ENCODE results near the gene OMG.

Gene OMG

DNA sequence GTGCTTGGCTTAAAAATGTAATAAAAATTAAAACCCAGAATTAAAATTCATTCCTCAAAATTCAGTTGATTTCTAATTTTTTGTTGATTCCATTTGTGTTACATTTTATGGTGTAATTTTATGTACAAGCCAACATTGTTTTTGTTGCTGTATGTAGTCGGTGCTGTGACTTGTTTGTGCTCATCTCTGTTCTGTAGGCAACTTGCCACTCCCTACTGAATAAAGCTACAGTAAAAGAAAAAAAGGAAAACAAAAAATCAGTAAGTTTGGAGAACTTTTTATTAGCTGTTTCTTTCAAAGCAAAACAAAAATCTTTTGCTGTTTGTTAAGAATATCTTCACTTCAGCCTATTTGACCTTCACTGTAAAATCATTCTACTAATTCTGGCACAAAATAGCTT lies 44.3 kb downstream of the OMG start:
- peaks cover 11% of the 10 kb centered on the region for H3K4me1 ChIP-seq (ENCODE audit: insufficient read depth, low read length, severe bottlenecking)
- H3K4me2 ChIP-seq (ENCODE audit: low read length), result no peak overlapping the region
- no peaks in the 10 kb centered on the region for H3K9me3 ChIP-seq (ENCODE audit: low read length)
- H3F3A ChIP-seq (ENCODE audit: insufficient read depth, low read length), result no peaks in the 10 kb centered on the region
- no peak overlapping the region for H3K27ac ChIP-seq (ENCODE audit: low read depth, low read length, poor library complexity, severe bottlenecking)
- H4K20me1 ChIP-seq (ENCODE audit: insufficient read depth, low read length), result no peaks in the 10 kb centered on the region
- H3K27me3 ChIP-seq (ENCODE audit: insufficient read depth, low read length), result no peaks in the 10 kb centered on the region
- no peak overlapping the region for H3K9ac ChIP-seq (ENCODE audit: low read length)
- no peaks in the 10 kb centered on the region for H3K9me2 ChIP-seq (ENCODE audit: low read depth, low read length)
- H3K36me3 ChIP-seq (ENCODE audit: insufficient read depth, low read length), result peaks cover 5% of the 10 kb centered on the region; the same call in 1 of the 2 replicates
- no peaks in the 10 kb centered on the region for H3K79me2 ChIP-seq (ENCODE audit: insufficient read depth, low read length)
- no peak overlapping the region for H2AFZ ChIP-seq (ENCODE audit: low read length)
- TF ChIP-seq, protein P1, sequence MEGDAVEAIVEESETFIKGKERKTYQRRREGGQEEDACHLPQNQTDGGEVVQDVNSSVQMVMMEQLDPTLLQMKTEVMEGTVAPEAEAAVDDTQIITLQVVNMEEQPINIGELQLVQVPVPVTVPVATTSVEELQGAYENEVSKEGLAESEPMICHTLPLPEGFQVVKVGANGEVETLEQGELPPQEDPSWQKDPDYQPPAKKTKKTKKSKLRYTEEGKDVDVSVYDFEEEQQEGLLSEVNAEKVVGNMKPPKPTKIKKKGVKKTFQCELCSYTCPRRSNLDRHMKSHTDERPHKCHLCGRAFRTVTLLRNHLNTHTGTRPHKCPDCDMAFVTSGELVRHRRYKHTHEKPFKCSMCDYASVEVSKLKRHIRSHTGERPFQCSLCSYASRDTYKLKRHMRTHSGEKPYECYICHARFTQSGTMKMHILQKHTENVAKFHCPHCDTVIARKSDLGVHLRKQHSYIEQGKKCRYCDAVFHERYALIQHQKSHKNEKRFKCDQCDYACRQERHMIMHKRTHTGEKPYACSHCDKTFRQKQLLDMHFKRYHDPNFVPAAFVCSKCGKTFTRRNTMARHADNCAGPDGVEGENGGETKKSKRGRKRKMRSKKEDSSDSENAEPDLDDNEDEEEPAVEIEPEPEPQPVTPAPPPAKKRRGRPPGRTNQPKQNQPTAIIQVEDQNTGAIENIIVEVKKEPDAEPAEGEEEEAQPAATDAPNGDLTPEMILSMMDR (IDR thresholded peaks at IDR 0.05; ENCODE audit: low read length), result no peak
- no peak for TF ChIP-seq EZH2 (IDR thresholded peaks at IDR 0.05; ENCODE audit: borderline replicate concordance, low read length)
- no peak overlapping the region for H3K4me3 ChIP-seq (ENCODE audit: low read depth, low read length, poor library complexity, severe bottlenecking)

DNA sequence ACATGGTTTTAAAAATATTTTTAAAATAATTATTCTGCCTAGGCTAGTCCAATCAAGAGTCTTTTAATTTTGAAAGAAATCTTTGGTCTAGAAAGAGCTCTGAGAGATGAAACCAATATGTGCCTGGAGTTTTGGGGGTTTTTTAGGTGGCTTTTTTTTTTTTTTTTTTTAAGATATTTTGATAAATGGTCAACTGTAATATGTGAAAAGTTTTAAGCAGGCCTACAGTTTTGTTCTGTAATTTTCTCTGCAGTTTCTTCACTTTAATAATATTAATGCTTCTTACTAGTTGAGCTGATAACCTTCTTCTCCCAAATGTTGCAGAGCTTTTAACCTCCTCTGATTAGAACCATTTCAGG lies 45.1 kb downstream of the OMG start:
- TF ChIP-seq, protein P1 (IDR thresholded peaks at IDR 0.05; ENCODE audit: low read length), result no peak
- no peak for TF ChIP-seq EZH2 (IDR thresholded peaks at IDR 0.05; ENCODE audit: borderline replicate concordance, low read length)
- H3K4me3 ChIP-seq (ENCODE audit: low read depth, low read length, poor library complexity, severe bottlenecking), result no peak overlapping the region

DNA sequence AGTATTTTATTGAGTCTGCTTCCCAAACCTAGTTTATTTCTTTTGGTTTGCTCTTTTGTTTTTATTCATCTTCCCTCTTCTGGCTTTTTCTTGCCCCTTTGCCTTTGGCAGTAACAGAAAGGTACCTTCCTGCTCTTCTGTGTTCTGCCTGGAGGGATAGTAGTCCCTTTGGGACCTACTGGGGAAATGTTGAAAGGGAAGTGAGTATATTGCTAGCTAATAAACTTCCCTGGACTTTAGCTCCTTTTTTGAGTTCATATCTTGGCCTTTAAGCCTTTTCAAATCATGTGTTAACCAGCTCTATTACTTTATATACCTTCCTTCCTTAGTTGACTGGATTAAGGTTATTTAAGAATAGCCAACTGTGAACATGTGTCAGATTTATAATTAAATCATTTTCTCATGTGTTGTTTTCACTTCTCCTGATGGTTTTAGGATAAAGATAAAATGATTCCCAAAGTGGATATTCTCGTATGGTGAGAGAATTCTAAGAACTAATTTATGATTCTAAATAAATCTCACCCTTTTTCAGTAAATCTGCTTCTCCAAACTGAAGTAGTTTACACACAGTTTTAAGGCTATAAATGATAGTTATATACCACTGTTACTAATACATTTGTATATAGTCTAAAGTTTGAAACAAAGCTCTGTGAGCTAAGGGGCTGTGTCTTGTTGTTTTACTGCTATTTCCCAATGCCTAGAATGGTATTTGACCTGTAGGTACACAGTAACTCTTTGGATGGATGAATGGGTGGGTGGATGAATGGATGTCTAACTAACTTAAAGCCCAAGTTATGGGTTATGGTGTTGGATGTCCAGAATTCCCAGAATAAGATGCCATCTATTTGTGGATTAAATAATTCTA lies 45.7 kb downstream of the OMG start:
- H3K4me1 ChIP-seq (ENCODE audit: insufficient read depth, low read length, severe bottlenecking), result peaks cover 11% of the 10 kb centered on the region
- no peaks in the 10 kb centered on the region for H3F3A ChIP-seq (ENCODE audit: insufficient read depth, low read length)
- H3K36me3 ChIP-seq (ENCODE audit: insufficient read depth, low read length), result peaks cover 5% of the 10 kb centered on the region; the same call in 1 of the 2 replicates
- H3K4me2 ChIP-seq (ENCODE audit: low read length), result no peak overlapping the region
- H3K9me2 ChIP-seq (ENCODE audit: low read depth, low read length), result no peaks in the 10 kb centered on the region
- H2AFZ ChIP-seq (ENCODE audit: low read length), result no peak overlapping the region
- no peak overlapping the region for H3K4me3 ChIP-seq (ENCODE audit: low read depth, low read length, poor library complexity, severe bottlenecking)
- H3K9ac ChIP-seq (ENCODE audit: low read length), result no peak overlapping the region
- H3K27me3 ChIP-seq (ENCODE audit: insufficient read depth, low read length), result no peaks in the 10 kb centered on the region
- no peaks in the 10 kb centered on the region for H3K79me2 ChIP-seq (ENCODE audit: insufficient read depth, low read length)
- TF ChIP-seq, protein P1 (IDR thresholded peaks at IDR 0.05; ENCODE audit: low read length), result no peak
- TF ChIP-seq EZH2 (IDR thresholded peaks at IDR 0.05; ENCODE audit: borderline replicate concordance, low read length), result no peak
- no peaks in the 10 kb centered on the region for H4K20me1 ChIP-seq (ENCODE audit: insufficient read depth, low read length)
- H3K27ac ChIP-seq (ENCODE audit: low read depth, low read length, poor library complexity, severe bottlenecking), result no peak overlapping the region
- no peaks in the 10 kb centered on the region for H3K9me3 ChIP-seq (ENCODE audit: low read length)

More for the DNA sequence above, 45.1 kb downstream of the OMG start:
- Histone ChIP-seq H3K4me2 (ENCODE audit: low read length) (no peak overlapping the region), H2AFZ (ENCODE audit: low read length) (no peak overlapping the region), H3F3A (ENCODE audit: insufficient read depth, low read length) (no peaks in the 10 kb centered on the region), H3K79me2 (ENCODE audit: insufficient read depth, low read length) (no peaks in the 10 kb centered on the region), H3K36me3 (ENCODE audit: insufficient read depth, low read length) (peaks cover 5% of the 10 kb centered on the region; the same call in 1 of the 2 replicates), H3K9ac (ENCODE audit: low read length) (no peak overlapping the region), H4K20me1 (ENCODE audit: insufficient read depth, low read length) (no peaks in the 10 kb centered on the region), H3K27me3 (ENCODE audit: insufficient read depth, low read length) (no peaks in the 10 kb centered on the region), H3K27ac (ENCODE audit: low read depth, low read length, poor library complexity, severe bottlenecking) (no peak overlapping the region), H3K9me2 (ENCODE audit: low read depth, low read length) (no peaks in the 10 kb centered on the region), H3K4me1 (ENCODE audit: insufficient read depth, low read length, severe bottlenecking) (peaks cover 11% of the 10 kb centered on the region), H3K9me3 (ENCODE audit: low read length) (no peaks in the 10 kb centered on the region)

All from OCI-LY1 (cell line).